ENCODE results near the gene SLC26A4.

The SLC26A4 gene

DNA sequence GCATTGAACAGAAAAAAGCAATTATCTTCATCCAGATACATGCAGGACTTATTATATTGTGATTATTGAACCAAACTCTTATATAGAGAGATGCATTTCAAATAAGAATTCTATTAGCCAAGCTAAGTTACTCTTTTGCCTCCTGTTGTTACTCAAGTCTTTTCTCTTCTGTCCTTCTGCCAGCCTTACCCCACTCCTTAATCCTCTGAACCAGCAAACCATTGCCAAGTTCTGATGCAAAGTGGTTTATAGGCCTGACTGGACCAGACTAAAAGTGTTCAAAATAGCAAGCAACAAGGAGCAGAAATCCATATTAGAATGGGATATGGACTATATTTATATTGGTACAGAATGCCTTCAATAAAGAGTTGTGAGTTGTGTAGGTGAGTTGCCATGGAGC is 2.2 kb upstream of the SLC26A4 start:
- Histone ChIP-seq H3K4me1 (no peaks in the 10 kb centered on the region), H3K27me3 (no peaks in the 10 kb centered on the region), H3K9ac (no peak overlapping the region), H3K4me2 (no peak overlapping the region), H3K36me3 (no peaks in the 10 kb centered on the region), H3K4me3 (no peak overlapping the region), H3K9me3 (peaks cover 21% of the 10 kb centered on the region), H4K20me1 (no peaks in the 10 kb centered on the region), H3K27ac (no peak overlapping the region)
- TF ChIP-seq Cebpa-rat (IDR thresholded peaks at IDR 0.05) = no peak

DNA sequence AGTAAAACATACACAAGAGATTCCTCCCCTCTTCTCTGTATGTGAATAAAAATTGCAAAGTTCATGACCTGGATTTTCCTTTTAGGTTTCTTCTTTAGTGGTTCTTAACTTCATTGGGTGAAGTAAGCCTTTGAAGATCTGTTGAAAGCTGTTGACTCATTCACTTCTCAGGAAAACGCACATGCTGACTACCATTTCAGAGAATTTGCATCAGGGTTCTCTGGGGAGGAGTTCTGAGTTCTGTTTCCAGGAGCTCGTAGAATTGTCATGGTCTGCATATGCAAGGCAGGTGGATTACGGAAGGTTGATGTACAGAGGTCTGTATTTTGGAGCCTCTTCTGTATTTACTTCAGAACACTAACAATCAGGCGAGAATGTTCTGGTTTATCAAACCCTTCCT is 962 bp upstream of the SLC26A4 start:
- no peaks in the 10 kb centered on the region for H3K36me3 ChIP-seq
- H3K27me3 ChIP-seq = no peaks in the 10 kb centered on the region
- no peak overlapping the region for H3K9ac ChIP-seq
- no peak for TF ChIP-seq Cebpa-rat (IDR thresholded peaks at IDR 0.05)
- no peak overlapping the region for H3K27ac ChIP-seq
- no peak overlapping the region for H3K4me3 ChIP-seq
- H3K4me2 ChIP-seq = no peak overlapping the region
- H4K20me1 ChIP-seq = no peaks in the 10 kb centered on the region
- no peaks in the 10 kb centered on the region for H3K4me1 ChIP-seq
- H3K9me3 ChIP-seq = peaks cover 21% of the 10 kb centered on the region

DNA sequence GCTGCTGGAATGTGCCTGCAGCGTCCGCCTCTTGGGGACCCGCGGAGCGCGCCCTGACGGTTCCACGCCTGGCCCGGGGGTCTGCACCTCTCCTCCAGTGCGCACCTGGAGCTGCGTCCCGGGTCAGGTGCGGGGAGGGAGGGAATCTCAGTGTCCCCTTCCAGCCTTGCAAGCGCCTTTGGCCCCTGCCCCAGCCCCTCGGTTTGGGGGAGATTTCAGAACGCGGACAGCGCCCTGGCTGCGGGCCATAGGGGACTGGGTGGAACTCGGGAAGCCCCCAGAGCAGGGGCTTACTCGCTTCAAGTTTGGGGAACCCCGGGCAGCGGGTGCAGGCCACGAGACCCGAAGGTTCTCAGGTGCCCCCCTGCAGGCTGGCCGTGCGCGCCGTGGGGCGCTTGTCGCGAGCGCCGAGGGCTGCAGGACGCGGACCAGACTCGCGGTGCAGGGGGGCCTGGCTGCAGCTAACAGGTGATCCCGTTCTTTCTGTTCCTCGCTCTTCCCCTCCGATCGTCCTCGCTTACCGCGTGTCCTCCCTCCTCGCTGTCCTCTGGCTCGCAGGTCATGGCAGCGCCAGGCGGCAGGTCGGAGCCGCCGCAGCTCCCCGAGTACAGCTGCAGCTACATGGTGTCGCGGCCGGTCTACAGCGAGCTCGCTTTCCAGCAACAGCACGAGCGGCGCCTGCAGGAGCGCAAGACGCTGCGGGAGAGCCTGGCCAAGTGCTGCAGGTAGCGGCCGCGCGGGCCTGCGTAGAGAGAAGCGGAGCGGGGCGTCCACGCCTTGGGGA is 645 bp downstream of the SLC26A4 start:
- Histone ChIP-seq H3K9ac (no peak overlapping the region), H3K4me1 (no peaks in the 10 kb centered on the region), H3K4me2 (no peak overlapping the region), H3K4me3 (no peak overlapping the region), H3K27me3 (no peaks in the 10 kb centered on the region), H3K9me3 (peaks cover 21% of the 10 kb centered on the region), H4K20me1 (no peaks in the 10 kb centered on the region), H3K36me3 (no peaks in the 10 kb centered on the region), H3K27ac (no peak overlapping the region)
- TF ChIP-seq Cebpa-rat (IDR thresholded peaks at IDR 0.05) = no peak

DNA sequence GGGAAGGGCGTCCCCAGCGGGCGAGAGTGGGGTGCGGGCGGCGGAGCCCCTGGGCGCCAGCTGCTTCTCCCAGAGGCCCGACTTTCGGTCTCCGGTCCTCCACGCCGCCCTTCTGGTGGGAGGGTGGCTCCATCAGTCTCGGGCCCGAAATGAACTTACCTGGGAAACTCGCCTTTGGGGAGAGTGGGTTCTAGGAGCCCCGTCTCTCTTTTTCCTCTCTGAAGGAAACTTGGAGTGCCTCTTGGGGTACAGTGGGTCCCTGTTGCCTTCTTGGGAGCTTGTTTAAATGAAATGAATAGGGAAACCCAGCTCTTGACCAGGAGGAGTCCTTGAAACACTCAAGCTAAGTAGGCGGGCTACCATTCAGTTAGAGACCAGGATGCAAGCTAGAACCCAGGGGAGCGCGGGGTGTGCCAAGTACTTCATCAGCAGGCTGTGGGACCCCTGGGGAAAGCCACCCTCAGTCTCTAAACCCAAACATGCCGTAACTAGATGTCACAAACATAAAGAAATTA is 1.3 kb downstream of the SLC26A4 start:
- H4K20me1 ChIP-seq = no peaks in the 10 kb centered on the region
- H3K27me3 ChIP-seq = no peaks in the 10 kb centered on the region
- no peak overlapping the region for H3K4me2 ChIP-seq
- H3K4me1 ChIP-seq = no peaks in the 10 kb centered on the region
- no peaks in the 10 kb centered on the region for H3K36me3 ChIP-seq
- H3K9ac ChIP-seq = no peak overlapping the region
- no peak overlapping the region for H3K4me3 ChIP-seq
- H3K27ac ChIP-seq = no peak overlapping the region
- peaks cover 21% of the 10 kb centered on the region for H3K9me3 ChIP-seq
- TF ChIP-seq Cebpa-rat (IDR thresholded peaks at IDR 0.05) = no peak

DNA sequence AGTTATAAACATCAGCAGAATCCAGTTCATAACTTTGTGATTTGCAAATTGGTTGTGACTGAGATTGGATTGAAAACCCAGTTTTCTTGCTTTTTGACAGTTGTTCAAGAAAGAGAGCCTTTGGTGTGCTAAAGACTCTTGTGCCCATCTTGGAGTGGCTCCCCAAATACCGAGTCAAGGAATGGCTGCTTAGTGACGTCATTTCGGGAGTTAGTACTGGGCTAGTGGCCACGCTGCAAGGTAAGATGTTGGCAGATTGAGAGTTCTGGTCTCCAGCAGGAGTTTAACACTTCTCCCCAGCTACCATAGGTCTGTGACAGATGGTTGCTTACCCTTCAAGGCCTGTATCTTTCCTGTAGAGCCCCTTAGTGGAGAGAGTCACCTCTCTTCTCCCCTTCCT is 2.6 kb downstream of the SLC26A4 start:
- TF ChIP-seq Cebpa-rat (IDR thresholded peaks at IDR 0.05) = no peak
- Histone ChIP-seq H4K20me1 (no peaks in the 10 kb centered on the region), H3K4me3 (no peak overlapping the region), H3K27ac (no peak overlapping the region), H3K4me2 (no peak overlapping the region), H3K36me3 (no peaks in the 10 kb centered on the region), H3K27me3 (no peaks in the 10 kb centered on the region), H3K9ac (no peak overlapping the region), H3K4me1 (no peaks in the 10 kb centered on the region), H3K9me3 (peaks cover 21% of the 10 kb centered on the region)

DNA sequence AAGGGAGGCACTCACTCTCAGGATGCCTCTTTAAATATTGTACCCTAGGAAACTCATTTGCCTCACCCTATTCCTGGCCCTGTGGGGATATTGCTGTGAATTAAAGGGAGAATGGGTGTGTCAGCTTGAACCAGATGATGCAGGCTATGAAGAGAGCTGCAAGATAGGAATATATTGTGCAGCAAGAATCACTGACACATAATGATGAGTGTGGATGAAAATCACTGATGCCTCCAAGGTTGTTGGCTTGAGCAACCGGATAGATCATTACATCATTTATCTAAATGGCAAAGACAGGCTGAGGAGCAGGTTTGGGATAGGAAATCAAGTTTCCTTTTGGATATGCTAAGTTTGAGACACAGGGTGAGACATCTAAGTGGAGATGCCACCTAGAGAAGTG is 6.2 kb downstream of the SLC26A4 start:
- no peak for TF ChIP-seq Cebpa-rat (IDR thresholded peaks at IDR 0.05)
- H3K4me3 ChIP-seq = no peak overlapping the region
- no peak overlapping the region for H3K27ac ChIP-seq
- no peaks in the 10 kb centered on the region for H3K27me3 ChIP-seq
- H3K9ac ChIP-seq = no peak overlapping the region
- H3K4me1 ChIP-seq = no peaks in the 10 kb centered on the region
- H4K20me1 ChIP-seq = no peaks in the 10 kb centered on the region
- H3K9me3 ChIP-seq = peaks cover 5% of the 10 kb centered on the region
- no peaks in the 10 kb centered on the region for H3K36me3 ChIP-seq
- H3K4me2 ChIP-seq = no peak overlapping the region

DNA sequence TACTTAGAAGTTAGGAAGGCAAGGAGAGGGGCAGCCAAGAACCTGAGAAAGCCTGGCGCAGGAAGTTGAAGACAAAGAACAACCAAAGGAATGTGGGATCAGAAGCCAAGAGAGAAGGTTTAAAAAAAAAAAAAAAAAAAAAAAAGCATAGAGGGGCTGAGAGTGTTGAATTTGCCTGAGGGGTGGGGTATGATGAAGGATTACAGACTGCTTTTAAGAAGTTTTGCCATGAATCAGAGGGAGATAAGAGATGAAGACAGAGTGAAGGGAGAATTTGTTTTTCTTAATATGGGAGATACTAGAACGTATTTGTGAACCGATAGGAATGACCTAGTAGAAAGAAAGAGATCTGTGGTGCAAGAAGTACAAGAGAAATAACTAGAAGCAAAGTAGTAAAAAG is 6.7 kb downstream of the SLC26A4 start:
- Histone ChIP-seq H3K4me1 (no peaks in the 10 kb centered on the region), H3K27ac (no peak overlapping the region), H3K4me3 (no peak overlapping the region), H4K20me1 (no peaks in the 10 kb centered on the region), H3K27me3 (no peaks in the 10 kb centered on the region), H3K9ac (no peak overlapping the region), H3K9me3 (no peaks in the 10 kb centered on the region), H3K36me3 (no peaks in the 10 kb centered on the region), H3K4me2 (no peak overlapping the region)
- TF ChIP-seq Cebpa-rat (IDR thresholded peaks at IDR 0.05) = no peak

DNA sequence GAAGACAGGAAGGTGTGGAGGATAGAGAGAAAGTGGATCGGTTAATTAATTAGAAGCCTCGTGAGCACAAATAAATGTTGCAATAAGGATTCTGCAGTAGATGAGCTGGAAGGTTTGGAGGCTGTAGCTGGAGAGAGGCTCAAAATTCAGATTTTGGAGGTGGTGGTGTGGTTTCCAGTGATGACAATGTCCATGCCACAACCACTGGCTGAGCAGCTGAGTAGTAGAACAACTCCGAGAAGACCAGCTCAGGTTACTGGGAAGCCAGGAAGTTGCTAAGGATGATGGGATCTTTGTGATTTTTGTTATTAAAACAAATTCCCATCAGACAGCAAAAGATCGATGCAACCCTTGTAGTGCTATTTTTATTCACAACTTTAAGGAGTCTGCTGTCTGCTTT is 7.7 kb downstream of the SLC26A4 start:
- H3K4me1 ChIP-seq = no peaks in the 10 kb centered on the region

DNA sequence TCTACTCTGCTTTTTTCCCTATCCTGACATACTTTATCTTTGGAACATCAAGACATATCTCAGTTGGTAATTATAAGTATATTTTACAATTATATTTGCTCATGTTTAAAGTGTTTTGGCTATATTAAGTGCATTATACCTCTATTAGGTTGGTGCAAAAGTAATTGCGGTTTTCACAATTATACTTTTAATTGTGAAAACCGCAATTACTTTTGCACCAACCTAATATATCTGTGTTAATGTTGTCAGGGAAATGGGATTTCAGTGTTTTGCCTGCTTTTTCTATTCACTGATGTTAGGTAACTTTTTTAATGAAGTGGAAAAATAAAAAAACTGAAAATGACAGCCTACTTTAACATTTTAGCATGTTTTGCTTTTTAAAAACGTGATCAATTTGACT is 11.6 kb downstream of the SLC26A4 start:
- Histone ChIP-seq H3K4me3 (no peak overlapping the region), H4K20me1 (no peaks in the 10 kb centered on the region), H3K27me3 (no peaks in the 10 kb centered on the region), H3K9ac (no peak overlapping the region), H3K27ac (no peak overlapping the region), H3K4me2 (no peak overlapping the region), H3K36me3 (no peaks in the 10 kb centered on the region), H3K4me1 (no peaks in the 10 kb centered on the region), H3K9me3 (no peaks in the 10 kb centered on the region)
- TF ChIP-seq Cebpa-rat (IDR thresholded peaks at IDR 0.05) = no peak

More for the DNA sequence above, 7.7 kb downstream of the SLC26A4 start:
- H4K20me1 ChIP-seq = no peaks in the 10 kb centered on the region
- H3K27me3 ChIP-seq = no peaks in the 10 kb centered on the region
- no peaks in the 10 kb centered on the region for H3K36me3 ChIP-seq
- no peak overlapping the region for H3K4me2 ChIP-seq
- no peak overlapping the region for H3K4me3 ChIP-seq
- no peak overlapping the region for H3K27ac ChIP-seq
- no peaks in the 10 kb centered on the region for H3K9me3 ChIP-seq
- TF ChIP-seq Cebpa-rat (IDR thresholded peaks at IDR 0.05) = no peak
- no peak overlapping the region for H3K9ac ChIP-seq

DNA sequence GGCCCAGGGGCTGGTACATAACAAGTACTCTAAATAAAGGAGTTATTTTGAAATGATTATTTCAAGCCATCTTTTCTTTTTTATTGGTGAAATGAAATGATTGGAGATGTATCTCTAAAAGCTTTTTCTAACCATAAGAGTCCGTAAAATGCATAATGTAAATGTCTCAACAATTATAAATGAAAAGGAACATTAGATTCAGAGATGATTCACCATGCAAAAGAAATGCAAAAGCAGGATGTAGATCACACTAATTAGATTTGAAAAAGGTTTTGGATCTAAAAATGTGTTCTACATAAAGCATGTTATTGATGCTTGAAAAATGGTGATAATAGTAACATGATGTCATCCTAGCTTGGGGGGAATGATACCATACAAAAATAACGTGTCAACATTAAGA is 15.6 kb downstream of the SLC26A4 start:
- H3K27ac ChIP-seq = no peak overlapping the region
- H4K20me1 ChIP-seq = no peaks in the 10 kb centered on the region
- no peaks in the 10 kb centered on the region for H3K9me3 ChIP-seq
- H3K36me3 ChIP-seq = no peaks in the 10 kb centered on the region
- peaks cover 11% of the 10 kb centered on the region for H3K4me1 ChIP-seq
- H3K4me2 ChIP-seq = no peak overlapping the region
- no peak overlapping the region for H3K4me3 ChIP-seq
- no peaks in the 10 kb centered on the region for H3K27me3 ChIP-seq
- H3K9ac ChIP-seq = no peak overlapping the region
- TF ChIP-seq Cebpa-rat (IDR thresholded peaks at IDR 0.05) = no peak

All from BLaER1 (cell line).